GM23338 (cell line): ENCODE results near the gene DDX53.

Source experiments
- CTCF ChIP-seq, 2 experiments: fragments of 200-600 bp in 1 of 2; sonication (generic) in 1 of 2; conservative IDR thresholded peaks; 2 replicates each; pipeline versions ENCODE4 v1.5.1 to v1.6.1; 2016 to 2017; ENCODE audit warnings: antibody characterized with exemption in 2 of 2, low read depth in 2 of 2, mild to moderate bottlenecking in 2 of 2, moderate library complexity in 1 of 2
- ETS1 ChIP-seq: IDR thresholded peaks from 2 replicates; pipeline ENCODE4 v1.6.1; 2016; ENCODE audit warnings: antibody characterized with exemption
- EZH2 ChIP-seq: fragments of 200-600 bp; sonication (generic); IDR thresholded peaks from one replicate; pipeline ENCODE4 v1.8.0; 2017; ENCODE audit warnings: antibody characterized with exemption, mild to moderate bottlenecking, low read depth; ENCODE audit not compliant: unreplicated experiment
- EZH2phosphoT487 ChIP-seq: fragments of 200-600 bp; sonication (generic); IDR thresholded peaks from one replicate; pipeline ENCODE4 v1.8.1; 2018; ENCODE audit warnings: antibody characterized with exemption; ENCODE audit not compliant: unreplicated experiment
- JUNB ChIP-seq: IDR thresholded peaks from one replicate; pipeline ENCODE4 v1.6.1; 2016; ENCODE audit warnings: antibody characterized with exemption; ENCODE audit not compliant: unreplicated experiment
- POLR2AphosphoS5 ChIP-seq: IDR thresholded peaks from 2 replicates; pipeline ENCODE4 v1.6.1; 2016; ENCODE audit warnings: antibody characterized with exemption, low read depth
- REST ChIP-seq: IDR thresholded peaks from one replicate; pipeline ENCODE4 v1.6.1; 2018; ENCODE audit warnings: antibody characterized with exemption; ENCODE audit not compliant: unreplicated experiment
- STAT1 ChIP-seq: IDR thresholded peaks from one replicate; pipeline ENCODE4 v1.6.1; 2016; ENCODE audit warnings: antibody characterized with exemption; ENCODE audit not compliant: unreplicated experiment
- ZNF331 ChIP-seq: fragments of 250-450 bp; sonication (Bioruptor Pico); IDR thresholded peaks from 2 replicates; pipeline ENCODE4 v1.5.0; 2020; ENCODE audit warnings: low read depth, mild to moderate bottlenecking, moderate library complexity

GRCh38 chrX:22985958-22986357 lies 13.8 kb upstream of the DDX53 start:
- TF ChIP-seq POLR2AphosphoS5 (no peak), CTCF (conservative IDR thresholded peaks at IDR 0.05; ENCODE audit: low read depth in 2 of 2) (no peak), EZH2phosphoT487 (no peak), JUNB (no peak), ETS1 (no peak), EZH2 (no peak), STAT1 (no peak), ZNF331 (CRISPR knock-in tag) (no peak), REST (no peak)
